ENCODE data around the gene ZNF226.
A peak's percentile ranks its signal among the peaks of the same experiment; 100 is the strongest.
"Not testable (repeated sequence)": the region's sequence is repeated elsewhere in the genome, so short reads cannot be mapped to it uniquely, and the experiment has no call there.

Gene ZNF226

GRCh38 chr19:44212866-44213346, 48.0 kb downstream of the ZNF226 start:
- peak overlapping the region; percentile 72 for H3K27ac ChIP-seq
- no peak for TF ChIP-seq ZFX (IDR thresholded peaks at IDR 0.05)
- TF ChIP-seq CTCF (conservative IDR thresholded peaks at IDR 0.05): no peak

- H3K27ac ChIP-seq: not testable (repeated sequence)
Observed at GRCh38 chr19:44219926-44220325, 55.0 kb downstream of the ZNF226 start.

- H3K27ac ChIP-seq: not testable (repeated sequence)
Observed at GRCh38 chr19:44220761-44221160, 55.9 kb downstream of the ZNF226 start.

- not testable (repeated sequence) for H3K27ac ChIP-seq
Observed at GRCh38 chr19:44221291-44221690, 56.4 kb downstream of the ZNF226 start.
